GM19463 (cell line): ENCODE data around the gene GPR17.

Experiments used
- ATAC-seq: cut with Tn5 transposase; IDR thresholded peaks from one replicate; pipeline ENCODE4 v1.9.1; 2021; ENCODE audit warnings: mild to moderate bottlenecking, moderate library complexity; ENCODE audit not compliant: unreplicated experiment

The GPR17 gene

GRCh38 chr2:127629637-127630036 is 16.3 kb upstream of the GPR17 start:
- ATAC-seq, result no peak

- ATAC-seq, result no peak
These were observed 15.7 kb upstream of the GPR17 start for GRCh38 chr2:127630096-127630863.

GRCh38 chr2:127630864-127631540 is 15.0 kb upstream of the GPR17 start:
- no peak for ATAC-seq

- ATAC-seq, result no peak
These were observed 14.4 kb upstream of the GPR17 start for GRCh38 chr2:127631541-127631996.

GRCh38 chr2:127631997-127632581 is 13.9 kb upstream of the GPR17 start:
- no peak for ATAC-seq

GRCh38 chr2:127632592-127633489 is 13.1 kb upstream of the GPR17 start:
- no peak for ATAC-seq

GRCh38 chr2:127633556-127634065 is 12.3 kb upstream of the GPR17 start:
- no peak for ATAC-seq

GRCh38 chr2:127634066-127634617 is 11.8 kb upstream of the GPR17 start:
- no peak for ATAC-seq

GRCh38 chr2:127634626-127635379 is 11.2 kb upstream of the GPR17 start:
- no peak for ATAC-seq

GRCh38 chr2:127635380-127636237 is 10.3 kb upstream of the GPR17 start:
- ATAC-seq, result no peak

GRCh38 chr2:127636248-127637235 is 9.4 kb upstream of the GPR17 start:
- ATAC-seq, result no peak

GRCh38 chr2:127637236-127637630 is 8.7 kb upstream of the GPR17 start:
- no peak for ATAC-seq

GRCh38 chr2:127637725-127638252 is 8.2 kb upstream of the GPR17 start:
- no peak for ATAC-seq

GRCh38 chr2:127638361-127639110 is 7.4 kb upstream of the GPR17 start:
- no peak for ATAC-seq

GRCh38 chr2:127639111-127639474 is 6.9 kb upstream of the GPR17 start:
- ATAC-seq, result no peak
